ENCODE measurements around the gene PLEKHA6.
A peak's percentile ranks its signal among the peaks of the same experiment; 100 is the strongest.

The PLEKHA6 gene

DNA sequence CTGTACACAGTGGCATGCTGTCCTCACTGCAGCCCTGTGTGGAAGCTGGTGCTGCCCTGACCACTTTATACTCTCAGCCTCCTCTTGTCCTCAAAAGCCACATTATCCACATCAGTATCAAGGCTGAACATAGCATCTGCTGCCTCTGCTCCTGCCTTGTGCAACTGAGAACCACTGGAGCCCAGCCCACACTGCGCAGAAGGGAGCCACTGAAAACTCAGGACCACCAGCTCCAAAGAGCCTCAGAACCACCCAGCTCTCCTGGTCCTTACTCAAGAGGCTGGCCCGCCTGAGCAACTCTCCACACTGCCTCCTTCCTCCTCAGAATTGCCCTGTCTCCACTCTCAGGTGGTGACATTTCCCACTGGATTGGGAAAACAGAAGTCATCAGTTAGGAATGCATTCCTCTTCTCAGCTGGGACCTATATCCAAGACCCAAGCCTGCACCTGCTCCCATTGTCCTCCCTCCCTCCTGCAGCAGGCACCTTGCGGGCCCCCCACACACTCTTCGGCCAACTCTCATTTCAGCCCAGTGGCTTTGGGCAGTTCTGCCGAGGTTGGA, 156.4 kb downstream of the PLEKHA6 start:
- no peak for DNase-seq

DNA sequence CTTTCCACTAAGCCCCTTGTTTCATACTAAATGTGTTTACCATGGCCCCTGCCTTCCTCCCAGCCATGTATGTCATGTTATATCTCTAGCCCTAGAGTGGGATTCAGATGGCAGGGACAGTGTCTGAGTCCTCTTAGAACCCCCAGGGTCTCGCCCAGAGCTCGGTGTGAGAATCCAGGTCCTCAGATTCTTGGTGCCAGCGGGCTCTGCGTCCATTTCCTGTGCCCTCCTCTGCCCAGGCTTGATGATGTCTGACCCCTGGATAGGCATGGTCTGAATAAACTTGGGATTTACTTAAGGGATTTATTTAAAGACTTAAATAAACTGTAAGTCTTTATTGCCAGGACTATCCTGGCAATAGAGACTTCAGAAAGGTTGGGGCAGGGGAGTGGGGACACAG, 157.2 kb downstream of the PLEKHA6 start:
- no peak for DNase-seq

DNA sequence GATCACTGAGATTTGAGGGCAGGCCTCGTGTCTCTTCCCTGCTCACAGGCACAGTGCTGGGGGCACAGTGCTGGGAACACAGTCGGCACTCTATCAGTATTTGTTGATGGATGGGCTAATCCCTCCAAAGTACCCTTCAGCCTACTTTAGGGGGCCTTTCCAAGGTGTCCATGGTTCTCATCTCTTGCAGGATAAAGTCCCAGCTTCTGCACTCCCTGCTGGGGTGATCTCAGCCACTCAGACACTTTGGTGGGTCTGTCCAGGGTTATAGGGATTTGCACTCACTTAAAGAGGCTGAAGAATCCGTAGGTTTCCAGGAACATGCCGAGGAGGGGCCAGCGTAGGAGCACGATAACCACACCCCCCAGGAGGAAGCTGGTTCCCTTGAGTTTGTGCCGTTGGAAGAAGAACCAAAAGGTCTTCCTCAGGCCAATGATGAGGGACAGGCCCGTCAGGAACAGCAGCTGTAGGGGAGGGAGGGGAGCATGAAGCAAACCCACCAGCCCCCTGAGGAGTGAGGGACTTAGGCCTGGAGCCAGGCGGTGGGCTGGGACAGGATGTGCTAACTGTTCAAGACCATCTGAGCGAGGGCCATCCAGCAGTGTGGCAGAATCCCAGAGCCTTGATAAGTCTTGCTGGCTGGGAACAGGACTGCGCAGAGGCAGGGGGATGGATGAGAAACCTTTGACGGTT, 158.2 kb downstream of the PLEKHA6 start:
- DNase-seq: no peak

DNA sequence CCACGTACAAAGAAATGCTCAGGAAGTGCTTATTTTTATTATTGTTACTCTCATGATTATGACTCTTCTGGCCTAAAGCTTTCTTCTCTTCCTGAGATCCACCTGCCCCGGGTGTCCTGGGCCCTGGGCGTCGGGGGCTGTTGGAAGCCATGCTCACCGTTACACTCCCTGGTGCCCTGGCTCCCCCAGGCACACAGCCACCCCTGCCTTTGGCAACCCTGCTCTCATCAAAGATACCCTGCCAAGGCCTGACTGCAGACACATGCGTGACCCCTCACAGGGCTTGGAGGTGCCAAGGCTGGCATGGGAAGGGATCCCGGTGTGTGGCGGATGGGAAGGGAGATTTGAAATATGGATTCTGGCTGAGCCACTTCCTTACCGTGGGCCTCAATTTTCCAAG, 160.2 kb downstream of the PLEKHA6 start:
- DNase-seq: no peak

DNA sequence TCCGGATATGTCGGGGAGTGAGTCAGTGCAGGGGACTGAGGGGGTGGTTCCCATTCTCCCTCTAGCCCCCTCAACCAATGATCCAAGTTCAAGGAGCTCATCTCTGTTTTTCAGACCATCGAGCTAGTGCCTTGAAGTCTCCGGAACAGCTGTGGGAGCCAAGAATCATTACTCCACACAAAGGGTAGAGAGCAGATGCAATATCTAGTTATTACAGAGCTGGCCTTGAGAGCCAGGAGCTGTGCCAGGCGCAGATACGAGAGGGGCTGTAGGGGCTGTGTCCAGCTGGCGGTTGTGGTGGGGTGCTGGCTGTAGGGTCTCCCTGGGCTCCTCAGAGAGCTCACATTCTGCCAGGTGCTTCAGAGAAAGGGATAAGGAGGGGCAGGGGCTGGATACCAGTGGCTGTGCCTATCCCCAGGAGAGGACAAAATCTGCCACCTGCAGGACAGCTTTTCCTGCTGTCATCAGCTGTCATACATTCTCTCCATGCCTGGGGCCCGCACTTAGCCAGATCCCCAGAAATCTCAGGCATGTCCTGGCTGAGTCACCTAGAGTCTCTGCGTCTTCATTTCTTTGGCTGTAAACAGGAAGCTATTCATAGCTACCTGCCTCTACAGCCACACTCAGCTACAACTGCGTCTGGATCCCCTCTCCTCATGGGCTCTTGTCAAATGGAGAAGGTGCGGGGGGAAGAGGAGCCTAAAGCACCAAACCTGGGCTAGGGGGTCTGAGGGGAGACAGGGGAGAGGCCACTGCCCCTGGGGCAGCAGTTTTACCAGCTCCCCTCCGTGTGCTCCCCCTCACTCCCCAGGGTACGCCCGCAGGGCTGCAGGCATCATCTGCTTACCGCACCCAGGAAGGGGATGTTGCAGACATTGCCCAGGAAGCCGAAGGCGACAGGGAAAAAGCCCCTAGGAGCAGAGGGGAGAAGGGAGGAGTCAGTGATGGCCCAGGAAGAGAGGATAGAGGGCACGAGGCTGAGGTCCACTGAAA, 161.1 kb downstream of the PLEKHA6 start:
- peak; percentile 21 for DNase-seq

DNA sequence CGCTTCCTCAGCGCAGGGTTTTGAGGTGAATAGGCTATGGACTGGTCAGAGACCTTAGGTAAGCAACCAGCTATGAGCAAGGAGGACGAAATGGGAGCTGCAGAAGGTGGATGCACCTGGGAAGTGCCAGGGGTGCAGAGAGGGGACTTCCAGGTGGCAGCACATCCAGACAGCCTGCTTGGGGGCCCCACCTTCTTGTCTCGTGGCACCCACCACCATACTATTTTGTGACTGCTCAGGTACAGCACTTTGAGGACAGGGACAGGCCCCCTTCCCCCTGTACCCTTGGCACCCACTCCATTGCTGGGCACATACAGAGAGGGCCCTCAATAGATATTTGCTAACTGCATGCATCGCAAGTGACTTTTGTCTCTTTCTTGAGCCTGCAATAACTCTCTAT, 162.7 kb downstream of the PLEKHA6 start:
- DNase-seq: no peak

DNA sequence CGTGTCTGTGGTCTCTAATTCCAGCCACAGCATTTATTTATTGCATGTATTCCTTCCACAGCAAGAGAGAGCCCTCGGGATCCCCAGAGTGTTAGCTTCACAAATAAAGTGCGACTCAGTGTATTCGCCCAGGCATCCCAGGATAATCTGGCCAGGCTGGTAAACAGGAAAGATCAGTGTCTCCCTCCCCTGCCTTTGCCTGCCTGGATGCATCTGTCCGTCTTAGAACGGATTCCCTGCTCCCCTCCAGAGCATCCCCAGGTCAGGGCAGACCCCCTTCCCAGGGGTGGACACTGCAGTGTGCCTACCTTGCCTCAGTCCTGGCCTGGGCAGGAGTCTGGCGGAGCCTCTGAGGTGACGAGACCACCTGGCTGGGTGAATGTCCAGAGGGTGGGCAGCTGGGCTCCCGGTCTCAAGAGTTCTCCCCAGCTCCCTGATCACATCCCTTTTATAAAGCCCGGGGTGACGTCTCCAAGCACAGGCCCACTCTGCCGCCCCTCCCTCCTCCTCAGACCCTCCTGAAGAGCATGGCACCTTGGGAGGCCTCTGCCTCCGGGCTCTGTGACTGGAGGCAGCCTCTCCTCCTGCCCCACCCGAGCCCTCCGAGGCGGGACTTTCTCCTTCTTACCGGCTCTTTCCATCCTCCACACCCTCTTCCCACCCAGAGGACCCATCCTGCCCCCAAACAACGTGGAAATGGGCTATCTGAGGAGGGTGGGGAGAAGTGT, 163.5 kb downstream of the PLEKHA6 start, which contains the start of gene KISS1:
Gene KISS1 (minus strand): TSS at position 424 of the 728 bp plus-strand sequence. CDS start 3,615 bp downstream, outside the sequence.
- no peak for DNase-seq

DNA sequence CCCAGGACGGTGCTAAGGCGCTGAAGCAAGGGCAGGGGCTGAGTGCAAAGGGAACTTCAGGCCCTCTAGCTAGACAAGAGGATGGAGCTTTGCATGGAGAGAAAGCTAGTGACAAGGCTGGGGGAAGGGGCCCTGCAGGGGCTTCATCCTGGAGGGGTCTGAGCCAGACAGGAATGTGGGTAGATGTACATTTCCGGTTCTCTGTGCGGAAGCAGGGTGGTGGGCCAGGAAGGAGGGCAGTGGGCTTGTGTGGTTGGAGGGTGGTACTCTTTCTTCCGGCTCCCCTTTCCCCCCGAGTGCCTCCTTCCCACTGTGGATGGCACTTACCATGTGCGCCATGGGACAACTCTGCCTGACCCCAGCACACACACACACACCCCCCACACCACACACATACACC, 165.0 kb downstream of the PLEKHA6 start:
- no peak for DNase-seq

DNA sequence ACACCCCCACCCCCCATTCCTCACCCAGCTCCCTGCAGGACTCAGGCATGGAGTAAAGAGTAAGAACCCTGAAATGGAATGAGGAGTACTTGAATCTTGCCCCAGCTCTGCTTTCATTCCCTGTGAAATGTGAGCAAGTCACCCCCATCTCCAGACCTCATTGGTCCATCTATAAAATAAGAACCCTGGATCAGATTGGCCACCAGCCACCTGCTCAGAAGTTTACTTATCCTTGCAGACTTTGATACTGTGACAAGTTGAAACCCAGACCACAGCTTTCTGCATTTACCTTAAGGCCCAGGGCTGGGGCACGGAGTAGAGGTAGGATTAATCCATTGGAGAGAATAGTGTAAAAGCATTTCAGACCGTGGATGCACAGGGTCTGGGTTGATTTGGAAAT, 165.6 kb downstream of the PLEKHA6 start:
- DNase-seq: no peak

DNA sequence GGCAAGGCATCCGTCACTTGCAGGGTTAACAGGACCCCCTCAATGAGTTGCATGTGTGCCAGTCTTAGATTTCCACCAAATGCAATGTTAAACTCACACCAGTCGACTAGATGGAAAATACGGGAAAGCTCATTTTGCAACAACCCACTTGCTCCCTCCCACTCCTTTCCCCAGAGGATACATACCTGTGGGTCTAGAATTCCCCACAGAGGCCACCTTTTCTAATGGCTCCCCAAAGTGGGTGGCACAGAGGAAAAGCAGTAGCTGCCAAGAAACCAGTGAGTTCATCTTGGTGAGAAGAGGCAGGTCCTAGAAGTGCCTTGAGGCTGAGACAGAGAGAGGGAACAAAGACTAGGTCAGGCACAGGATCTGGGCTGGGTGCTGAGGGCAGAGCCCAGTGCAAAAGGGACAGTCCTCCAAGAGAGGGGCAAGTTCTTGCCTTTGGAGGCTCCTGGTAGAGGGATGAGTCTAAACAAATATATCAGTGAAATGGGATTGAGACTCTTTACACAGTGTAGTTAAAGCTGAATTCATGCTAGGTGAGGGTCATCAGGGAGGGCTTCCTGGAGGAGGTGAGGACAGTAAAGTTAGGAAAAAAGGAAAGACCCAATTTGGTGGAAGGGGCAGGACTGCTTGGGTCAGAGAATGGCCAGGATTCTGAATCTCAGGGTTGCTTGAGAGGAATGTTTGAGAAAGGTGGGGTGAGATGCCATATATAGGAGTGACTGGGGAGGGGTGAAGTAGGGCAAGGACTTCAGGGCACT, 167.0 kb downstream of the PLEKHA6 start:
- DNase-seq: no peak

DNA sequence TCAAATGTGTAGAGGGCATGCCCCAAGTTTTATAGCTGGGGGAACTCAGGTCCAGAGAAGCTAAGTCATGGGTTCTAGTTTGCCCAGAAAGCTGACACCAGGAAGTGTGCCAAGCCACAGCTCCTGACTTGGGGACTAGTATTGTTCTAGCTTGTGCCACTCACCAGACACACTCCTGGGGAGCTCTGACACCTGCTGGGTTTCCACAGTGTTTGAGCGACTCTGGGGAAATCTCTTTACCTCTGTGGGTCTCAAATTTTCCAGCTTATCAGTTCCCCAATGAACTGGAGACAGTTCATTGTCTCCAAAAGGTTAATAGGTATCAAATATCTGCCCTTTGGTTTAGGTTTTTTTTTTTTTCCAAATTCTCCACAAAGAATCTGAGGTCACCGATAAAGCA, 167.7 kb downstream of the PLEKHA6 start:
- no peak for DNase-seq

DNA sequence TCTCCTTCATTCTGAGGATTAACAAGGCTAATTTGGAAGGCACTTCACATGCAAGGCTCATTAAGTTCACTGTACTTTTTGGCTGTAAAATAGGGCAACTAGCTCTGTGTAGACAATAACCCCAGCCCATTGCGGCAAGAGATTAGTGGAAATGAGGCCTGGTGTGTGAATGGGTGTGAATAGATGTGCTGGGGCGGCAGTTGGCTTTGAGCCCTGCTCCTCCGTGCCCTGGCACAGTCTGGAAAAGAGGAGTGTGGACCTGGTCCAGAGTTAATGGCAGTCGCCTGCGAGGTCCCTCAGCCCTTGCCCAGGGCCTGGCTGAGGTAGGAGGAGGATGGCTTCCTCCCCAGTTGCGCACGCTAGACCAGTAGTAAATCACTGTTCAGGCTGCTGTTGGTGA, 168.3 kb downstream of the PLEKHA6 start:
- no peak for DNase-seq

DNA sequence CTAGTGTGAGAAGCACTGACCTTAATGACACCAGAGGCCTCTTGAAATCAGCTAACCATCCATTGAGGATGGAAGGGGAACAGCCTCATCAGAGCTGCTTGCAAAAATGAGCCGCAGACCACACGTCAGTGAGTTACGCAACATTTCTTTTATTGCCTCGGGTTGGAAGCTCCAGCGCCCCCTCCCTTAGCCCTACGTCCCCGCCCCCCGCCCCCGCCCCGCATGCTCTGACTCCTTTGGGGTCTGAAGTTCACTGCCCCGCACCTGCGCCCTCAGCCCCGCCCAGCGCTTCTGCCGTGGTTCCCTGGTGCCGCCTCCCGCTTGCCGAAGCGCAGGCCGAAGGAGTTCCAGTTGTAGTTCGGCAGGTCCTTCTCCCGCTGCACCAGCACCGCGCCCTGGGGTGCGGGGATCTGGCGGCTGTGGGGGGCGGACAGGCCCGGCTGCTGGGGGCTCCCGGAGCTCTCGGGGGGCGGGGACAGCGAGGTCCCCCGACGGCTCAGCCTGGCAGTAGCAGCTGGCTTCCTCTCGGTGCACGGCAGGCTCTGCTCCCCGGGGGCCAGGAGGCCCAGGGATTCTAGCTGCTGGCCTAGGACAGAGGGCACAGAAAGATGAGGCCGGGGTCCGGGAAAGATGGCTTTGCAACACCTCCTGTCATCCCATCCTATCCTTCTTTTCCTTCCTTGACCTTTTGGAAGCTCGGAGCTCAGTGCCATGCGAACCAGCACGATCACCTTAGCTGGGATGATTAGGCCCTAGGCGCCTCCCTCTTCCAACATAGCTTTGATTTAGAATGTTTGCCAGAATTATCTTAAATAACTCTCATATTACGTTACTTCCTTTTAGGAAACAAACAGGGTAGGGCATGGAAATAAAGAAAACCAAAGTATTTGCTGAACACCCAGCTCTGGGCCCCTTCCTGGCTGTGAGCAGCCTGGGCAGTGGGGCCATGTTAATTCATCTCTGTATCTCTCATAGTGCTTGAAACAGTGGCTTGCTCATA, 169.2 kb downstream of the PLEKHA6 start:
- no peak for DNase-seq

DNA sequence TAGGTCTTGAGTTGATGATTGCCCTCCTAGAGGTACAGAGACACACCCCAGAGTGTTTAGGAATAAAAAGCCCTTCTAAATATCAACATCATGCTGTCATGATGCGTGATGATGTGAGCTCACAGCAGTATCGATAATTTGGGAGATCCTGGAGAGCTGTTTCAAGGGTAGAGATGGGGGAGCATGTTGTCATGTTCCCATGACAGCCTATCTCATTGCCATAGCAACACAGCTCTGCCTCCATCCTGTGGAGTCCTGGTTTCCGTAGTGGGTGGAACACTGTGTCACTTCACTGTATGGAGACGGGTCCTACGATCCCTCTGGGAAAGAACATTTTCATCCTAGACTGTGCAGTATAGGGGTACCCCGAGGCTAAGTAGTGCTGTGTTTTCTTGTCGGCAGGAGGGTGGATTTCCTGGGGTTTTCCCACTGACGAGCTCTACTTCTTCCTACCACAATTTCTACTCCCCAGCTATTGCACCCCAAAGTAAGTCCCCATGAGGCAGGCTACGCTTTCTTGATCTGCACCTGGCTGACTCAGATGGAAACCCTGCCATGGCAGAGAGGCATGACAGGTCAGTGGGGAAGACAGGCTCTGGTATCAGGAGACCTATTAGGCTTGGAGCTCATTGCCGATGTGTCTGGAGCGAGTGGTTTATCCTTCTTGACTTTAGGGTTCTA, 170.6 kb downstream of the PLEKHA6 start:
- no peak for DNase-seq

DNA sequence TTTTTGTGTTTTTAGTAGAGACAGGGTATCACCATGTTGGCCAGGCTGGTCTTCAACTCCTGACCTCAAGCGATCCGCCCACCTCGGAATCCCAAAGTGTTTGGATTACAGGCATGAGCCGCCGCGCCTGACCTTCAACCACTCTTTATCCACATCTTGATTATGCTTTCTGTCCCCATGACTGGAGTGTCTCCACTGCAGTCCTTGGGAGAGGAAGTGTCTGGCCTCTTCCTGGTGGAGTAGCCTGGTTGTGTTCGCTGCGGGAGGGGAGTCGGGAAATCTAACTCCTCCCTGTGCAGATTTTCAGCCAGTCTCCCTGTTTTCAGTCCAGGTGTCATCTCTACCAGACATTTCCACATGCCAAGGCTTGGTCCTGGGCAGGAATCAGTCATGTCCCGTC, 173.1 kb downstream of the PLEKHA6 start:
- no peak for DNase-seq

DNA sequence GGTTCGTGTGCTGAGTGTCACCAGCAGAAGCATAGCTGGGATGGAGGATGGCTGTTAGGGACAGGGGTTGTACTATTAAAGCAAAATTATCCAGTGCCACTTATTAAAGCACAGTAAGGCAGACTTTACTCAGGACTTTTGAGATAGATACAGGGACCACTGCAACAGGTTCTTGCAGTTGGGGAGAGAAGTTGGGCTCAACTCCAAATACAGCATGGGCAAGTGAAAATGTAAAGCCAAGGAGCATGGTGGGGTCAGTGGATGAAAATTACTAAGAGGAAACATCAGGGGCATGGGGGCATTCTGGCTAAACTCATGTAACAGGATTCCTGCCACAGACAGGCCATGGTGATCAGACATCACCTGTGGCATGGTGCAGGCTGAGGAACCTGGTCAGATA, 178.6 kb downstream of the PLEKHA6 start:
- no peak for DNase-seq

DNA sequence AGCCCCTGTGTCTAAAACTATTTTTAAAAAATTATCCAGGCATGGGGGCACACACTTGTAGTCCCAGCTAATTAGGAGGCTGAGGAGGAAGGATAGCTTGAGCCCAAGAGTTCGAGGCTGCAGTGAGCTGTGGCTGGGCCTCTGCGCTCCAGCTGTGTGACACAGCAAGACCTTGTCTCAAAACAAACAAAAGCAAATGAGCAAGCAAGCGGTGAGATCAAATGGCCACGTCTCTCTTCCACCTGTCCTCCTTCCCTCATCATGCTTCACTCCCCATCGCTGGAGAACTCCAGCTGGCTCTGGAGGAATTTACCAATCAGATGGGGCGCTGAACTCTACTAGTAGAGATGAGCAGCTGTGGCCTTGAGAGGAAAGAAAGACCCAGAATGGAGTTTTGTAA, 179.6 kb downstream of the PLEKHA6 start:
- no peak for DNase-seq

DNA sequence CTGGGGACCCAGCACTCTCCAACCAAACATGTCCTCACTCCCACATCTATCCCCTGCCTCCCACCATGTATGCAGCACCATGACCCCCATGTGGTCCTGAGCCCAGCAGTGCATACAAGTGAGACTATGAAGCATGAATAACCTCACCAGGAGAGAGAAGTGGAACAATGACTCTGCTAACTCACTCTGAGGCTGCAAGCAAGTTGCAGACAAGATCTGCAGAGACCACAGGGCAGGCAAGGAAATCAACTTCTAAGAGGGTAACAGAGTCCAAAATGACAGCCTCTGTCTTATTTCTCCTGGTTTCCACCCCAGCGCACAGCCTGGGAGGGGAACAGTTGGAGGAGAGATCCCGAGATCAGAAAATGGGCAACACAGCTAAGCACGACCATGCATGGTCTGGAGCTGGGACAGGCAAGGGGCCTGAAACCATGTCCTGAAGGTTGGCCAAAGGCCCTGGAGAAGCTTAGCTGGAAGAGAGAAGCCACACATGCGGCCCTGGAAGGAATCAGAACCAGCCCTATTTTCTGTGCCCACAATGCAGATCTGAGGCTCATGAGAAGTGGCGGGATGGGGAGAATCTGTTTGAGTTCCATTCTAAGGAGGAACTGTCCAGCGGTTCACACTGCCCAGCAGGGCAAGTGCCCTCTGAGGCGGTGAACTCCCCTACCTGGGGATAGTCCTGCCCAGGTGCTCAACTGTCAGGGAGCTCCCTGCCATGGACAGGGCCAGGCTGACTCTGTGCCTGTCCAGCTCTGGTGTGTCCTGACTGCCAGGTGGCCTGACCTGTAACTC, 181.0 kb downstream of the PLEKHA6 start:
- DNase-seq: no peak

DNA sequence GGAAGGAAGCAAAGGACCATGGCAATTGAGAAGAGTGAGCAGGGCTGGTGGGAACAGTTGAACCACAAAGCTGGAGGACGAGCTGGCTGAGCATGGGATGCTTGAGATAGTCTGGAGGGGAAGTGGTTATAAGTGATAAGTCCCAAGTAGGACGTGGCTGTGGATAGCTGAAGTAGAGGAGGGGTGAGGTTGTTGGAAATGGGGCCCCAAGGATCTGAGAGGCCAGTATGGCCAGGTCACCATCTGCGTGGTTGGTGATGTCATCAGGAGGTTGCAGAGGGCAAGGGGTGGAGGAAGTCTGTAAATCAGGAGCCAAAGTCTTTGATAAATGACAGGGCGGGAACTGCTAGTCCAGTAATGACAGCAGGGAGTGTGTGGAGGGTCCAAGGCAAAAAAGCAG, 182.6 kb downstream of the PLEKHA6 start:
- no peak for DNase-seq
